ENCODE measurements around the gene PRDM13. TPM values are rescaled to one million over a fixed set of nuclear protein-coding genes. Genes with fewer than 3 reads are reported as not detected.
A peak's percentile ranks its signal among the peaks of the same experiment; 100 is the strongest.
"Not testable (repeated sequence)": the region's sequence is repeated elsewhere in the genome, so short reads cannot be mapped to it uniquely, and the experiment has no call there.

Gene PRDM13
- total RNA-seq, 1 donor: under 0.01 TPM

DNA sequence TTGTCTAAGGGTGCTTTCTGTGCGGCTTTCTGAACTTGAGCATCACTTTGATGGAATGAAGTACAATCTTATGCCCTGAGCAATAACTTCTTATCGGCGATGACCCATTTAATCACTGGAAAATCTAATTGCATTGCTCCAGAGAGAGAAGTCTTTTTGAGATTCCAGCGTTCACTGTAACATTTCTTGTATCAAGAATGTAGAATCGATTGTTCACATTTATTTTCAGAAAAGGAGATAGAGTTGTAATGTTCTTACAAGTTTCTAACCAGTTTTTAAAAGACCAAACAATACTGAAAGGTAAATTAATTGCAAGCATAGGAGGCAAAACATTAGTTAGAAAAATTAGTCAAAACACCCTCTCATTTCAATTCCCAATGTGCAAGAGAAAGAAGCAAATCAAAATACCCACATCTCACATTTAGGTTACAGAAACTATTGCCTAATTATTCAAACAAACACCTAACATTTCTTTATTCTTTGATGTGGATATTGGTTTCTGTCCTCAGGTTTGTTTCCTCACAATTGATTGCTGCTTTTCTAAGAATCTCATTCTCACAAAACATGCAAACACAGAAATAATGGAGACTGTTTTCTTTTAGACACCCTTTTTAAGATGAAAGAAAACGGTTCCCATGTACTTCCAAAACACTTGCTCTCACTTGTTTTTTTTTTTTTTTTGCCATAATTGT is 14.8 kb upstream of the PRDM13 start:
- Histone ChIP-seq H3K4me1 (ENCODE audit: insufficient read depth, low read length) (peaks cover 45% of the 10 kb centered on the region), H3K27me3 (ENCODE audit: insufficient read depth, low read length) (peaks cover 96% of the 10 kb centered on the region), H3K9me3 (ENCODE audit: low read depth, low read length) (no peaks in the 10 kb centered on the region), H3K4me3 (ENCODE audit: low read length) (no peak overlapping the region)

DNA sequence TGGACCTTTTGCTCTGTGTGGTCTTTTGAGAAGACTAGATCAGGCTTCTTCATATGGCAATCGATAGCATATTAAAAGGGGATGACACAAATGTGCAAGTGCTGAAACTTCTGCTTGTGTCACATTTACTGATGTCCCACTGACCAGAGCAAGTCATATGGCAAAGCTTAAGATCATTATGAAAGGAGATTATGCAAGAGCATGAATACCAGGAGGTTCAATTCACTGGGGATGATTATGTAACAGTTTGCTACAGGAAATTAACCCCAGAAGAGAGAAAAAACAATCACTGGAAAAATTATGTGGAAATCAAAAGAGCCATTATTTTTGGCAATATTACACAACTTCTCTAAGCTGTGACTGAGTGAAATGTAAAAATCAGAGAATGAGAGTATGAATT is 13.7 kb upstream of the PRDM13 start:
- H3K4me3 ChIP-seq (ENCODE audit: low read length): no peak overlapping the region
- peaks cover 45% of the 10 kb centered on the region for H3K4me1 ChIP-seq (ENCODE audit: insufficient read depth, low read length)
- H3K27me3 ChIP-seq (ENCODE audit: insufficient read depth, low read length): peaks cover 100% of the 10 kb centered on the region
- no peaks in the 10 kb centered on the region for H3K9me3 ChIP-seq (ENCODE audit: low read depth, low read length)

DNA sequence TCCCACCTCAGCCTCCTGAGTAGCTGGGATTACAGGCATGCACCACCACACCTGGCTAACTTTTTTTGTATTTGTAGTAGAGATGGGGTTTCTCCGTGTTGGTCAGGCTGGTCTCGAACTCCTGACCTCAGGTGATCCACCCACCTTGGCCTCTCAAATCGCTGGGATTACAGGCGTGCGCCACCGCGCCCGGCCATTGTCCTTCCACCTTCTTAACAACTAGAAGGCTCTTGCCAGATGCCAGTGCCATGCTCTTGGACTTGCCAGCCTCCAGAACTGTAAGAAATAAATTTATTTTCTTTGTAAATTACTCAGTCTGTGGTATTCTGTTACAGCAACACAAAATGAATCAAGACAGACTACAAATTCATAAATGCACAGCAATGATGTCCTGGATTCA is 11.9 kb upstream of the PRDM13 start:
- H3K4me1 ChIP-seq (ENCODE audit: insufficient read depth, low read length): peaks cover 29% of the 10 kb centered on the region
- H3K4me3 ChIP-seq (ENCODE audit: low read length); H3K9me3 ChIP-seq (ENCODE audit: low read depth, low read length): not testable (repeated sequence)
- H3K27me3 ChIP-seq (ENCODE audit: insufficient read depth, low read length): peaks cover 100% of the 10 kb centered on the region

DNA sequence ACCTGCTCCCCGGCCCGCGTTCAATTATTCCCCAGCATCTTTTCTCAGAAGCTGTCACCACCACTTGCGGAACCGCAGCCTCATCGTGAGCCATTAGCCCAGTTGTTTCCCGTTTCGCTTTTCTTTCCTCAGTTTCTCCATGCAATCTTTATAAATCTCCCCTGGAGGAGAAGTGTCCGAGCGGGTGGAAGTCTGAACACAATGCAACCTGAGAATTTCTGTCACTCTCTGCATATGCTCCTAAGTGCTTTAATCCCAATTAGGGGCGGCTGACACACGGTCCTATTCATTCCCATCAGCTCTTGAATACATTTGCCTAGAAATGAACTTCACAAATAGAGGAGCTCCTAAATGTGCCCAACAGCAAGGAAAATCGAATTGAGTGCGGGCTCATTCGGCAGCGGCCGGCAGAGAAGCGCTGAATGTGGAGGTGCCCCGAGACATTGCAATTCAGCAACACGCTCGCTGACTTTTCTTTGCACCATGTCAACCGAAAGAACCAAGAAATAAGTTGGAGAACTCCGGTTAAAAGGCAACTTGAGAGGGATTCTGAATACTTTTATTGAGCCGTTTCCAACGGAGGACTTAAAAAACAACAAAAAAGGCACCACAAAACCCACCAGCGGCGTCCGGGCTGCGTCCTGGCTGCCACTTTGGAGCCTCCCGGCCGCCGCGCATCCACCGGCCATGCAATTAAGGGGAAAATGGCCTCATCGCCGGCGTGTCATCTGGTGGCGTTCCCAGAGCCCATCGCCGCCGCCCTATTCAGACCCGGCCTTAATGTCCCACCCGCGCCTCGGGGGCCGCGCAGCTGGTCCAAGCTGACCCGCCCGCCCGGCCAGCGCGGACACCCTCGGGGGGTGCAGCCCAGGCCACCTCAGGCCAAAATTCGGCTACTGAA is 3.9 kb upstream of the PRDM13 start:
- no peaks in the 10 kb centered on the region for H3K9me3 ChIP-seq (ENCODE audit: low read depth, low read length)
- peaks cover 29% of the 10 kb centered on the region for H3K4me1 ChIP-seq (ENCODE audit: insufficient read depth, low read length)
- H3K27me3 ChIP-seq (ENCODE audit: insufficient read depth, low read length): peaks cover 99% of the 10 kb centered on the region
- H3K4me3 ChIP-seq (ENCODE audit: low read length): no peak overlapping the region

DNA sequence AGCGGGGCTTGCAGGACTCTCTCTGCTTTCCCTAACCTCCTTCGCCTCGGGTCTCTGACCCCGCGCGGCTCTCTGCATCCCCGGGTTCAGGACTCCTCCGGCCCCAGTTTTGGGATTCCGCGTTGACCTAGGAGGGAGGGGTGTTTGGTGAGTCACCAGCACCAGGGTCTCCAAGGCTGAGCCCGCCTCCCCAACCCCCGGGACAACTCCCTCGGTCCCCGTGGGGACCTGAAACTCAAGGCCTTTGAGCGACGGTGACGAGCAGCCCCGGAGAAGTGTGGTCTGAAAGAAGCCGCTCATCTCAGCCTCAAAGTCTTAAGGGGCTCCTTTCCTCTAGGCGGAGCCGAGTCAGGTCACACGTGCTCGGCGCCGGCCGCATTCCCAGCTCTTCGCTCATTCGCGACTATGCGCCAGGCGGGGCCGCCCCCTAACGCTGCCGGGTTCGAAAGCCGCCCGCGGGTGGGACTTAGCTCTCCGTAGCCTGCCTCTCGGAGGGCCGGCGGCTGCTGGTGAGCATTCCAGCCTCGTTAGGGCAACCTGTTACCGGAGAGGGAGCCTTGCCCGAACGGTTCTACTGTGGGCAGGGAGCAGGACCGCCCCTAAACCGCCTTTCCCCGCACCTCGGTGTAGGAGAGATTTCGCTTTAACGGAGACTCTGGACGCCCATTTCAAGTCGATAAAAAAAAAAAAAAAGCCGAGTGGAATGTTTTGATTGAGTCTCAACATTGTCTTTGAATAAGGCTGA is 3.0 kb upstream of the PRDM13 start:
- Histone ChIP-seq H3K4me3 (ENCODE audit: low read length) (peak overlapping the region; percentile 12), H3K4me1 (ENCODE audit: insufficient read depth, low read length) (peaks cover 29% of the 10 kb centered on the region), H3K27me3 (ENCODE audit: insufficient read depth, low read length) (peaks cover 99% of the 10 kb centered on the region), H3K9me3 (ENCODE audit: low read depth, low read length) (no peaks in the 10 kb centered on the region)

DNA sequence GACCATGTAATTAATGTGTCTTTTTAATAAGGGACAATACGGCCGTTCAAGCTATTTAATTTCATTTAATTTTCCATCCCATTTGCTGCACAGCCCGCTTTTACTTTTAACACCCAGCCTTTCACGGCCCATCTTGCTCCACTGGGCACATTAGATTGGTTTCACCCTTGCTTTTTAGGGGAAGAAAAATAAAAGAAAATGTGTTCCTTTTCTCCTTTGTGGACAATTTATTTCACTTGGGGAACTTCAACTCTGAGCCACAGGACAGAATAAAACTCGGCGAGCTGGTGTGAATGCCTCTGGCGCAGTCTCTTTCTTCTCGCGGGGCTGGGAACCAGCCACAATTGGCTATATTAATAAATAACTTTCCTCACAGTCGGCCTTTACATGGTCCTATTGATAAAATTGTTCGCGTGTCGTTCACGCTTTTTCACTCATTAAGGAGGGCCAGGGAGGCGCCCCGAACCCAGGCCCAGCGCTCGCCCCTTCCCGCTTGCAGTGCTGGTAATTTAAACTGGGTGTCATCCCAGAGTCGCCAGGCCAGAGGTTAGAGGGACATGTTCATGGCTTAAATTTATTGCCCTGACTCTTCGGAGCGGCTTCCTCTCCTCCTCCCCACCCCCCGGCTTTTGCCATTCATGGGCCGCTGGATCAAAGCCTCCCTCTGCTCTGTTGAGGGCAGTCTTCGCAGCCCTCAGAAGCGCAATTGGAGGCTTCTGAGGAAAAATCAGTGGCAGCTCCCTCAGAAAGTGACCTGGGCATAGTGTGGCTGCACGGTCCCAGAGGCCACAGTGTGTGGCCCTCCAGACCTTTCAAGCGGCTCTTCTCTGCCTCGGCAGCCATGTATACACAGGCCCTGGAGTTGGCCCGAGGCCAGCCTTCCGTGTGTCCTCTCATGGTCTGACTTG is 2.2 kb upstream of the PRDM13 start:
- peaks cover 29% of the 10 kb centered on the region for H3K4me1 ChIP-seq (ENCODE audit: insufficient read depth, low read length)
- peaks cover 99% of the 10 kb centered on the region for H3K27me3 ChIP-seq (ENCODE audit: insufficient read depth, low read length)
- H3K4me3 ChIP-seq (ENCODE audit: low read length): no peak overlapping the region
- H3K9me3 ChIP-seq (ENCODE audit: low read depth, low read length): no peaks in the 10 kb centered on the region

DNA sequence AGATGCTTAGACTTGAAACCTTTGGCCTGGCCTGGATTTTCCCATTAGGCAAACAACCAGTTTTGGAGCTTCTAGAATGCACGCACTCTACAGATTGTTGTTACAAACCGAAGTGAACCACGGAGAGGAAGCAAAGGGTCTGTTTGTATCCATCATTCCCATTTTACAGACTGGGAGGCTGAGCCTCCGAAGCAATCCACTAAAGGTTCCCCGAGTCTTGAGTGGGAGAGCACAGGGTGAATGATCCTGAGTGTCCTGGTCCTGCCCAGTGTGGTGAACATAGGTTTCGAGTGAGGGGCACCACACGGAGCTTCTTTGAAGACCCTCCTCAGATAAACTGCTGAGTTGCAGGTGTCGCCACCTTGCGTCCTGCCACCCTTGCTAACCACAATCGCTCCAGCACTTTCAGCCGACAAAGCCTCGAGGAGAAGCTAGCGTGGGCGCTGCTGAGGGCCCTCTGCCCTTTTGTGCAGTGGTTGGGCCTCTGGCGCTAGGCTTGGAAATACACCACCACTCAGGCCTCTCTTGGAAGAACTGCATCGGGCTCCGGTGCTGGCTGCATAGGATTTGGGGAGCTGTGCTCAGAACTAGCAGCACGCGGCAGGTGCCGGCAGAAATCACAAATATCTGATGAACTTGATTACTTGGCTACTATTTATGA is 1.4 kb upstream of the PRDM13 start:
- no peaks in the 10 kb centered on the region for H3K9me3 ChIP-seq (ENCODE audit: low read depth, low read length)

DNA sequence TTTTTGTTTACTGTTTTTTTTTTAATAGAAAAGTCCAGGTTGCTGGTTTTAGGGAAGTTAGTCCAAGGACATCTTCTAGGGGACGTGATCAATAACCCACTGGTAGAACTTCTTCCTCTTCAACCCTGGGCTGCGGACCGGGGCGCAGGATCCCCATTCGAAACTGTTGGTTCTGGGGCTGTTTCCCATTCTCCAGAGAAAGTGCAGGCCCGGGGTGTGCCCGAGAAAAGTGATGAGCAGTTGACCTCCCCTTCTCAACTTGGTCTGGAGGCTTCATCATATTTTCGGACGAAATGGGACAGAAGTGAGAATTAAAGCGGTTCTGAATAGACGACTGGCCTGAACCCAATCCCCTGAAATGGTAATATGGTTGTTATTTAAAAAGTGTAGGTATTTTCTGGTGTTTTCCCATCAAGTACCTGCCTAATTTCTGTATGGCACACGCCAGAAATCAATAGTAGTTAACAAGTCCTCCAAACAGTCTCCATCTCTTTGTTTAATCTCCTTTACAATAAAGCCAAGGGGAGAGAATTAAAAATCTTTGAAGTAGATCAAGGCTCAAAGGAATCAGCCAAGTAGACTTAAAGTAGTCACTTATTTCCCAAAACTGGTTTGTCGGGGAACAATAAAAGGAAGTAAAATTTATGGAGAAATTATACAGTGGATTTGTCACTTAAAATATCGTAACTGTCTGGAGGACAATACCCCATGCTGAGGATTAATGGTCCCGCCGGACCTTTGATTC is 550 bp upstream of the PRDM13 start:
- no peaks in the 10 kb centered on the region for H3K9me3 ChIP-seq (ENCODE audit: low read depth, low read length)
- peaks cover 100% of the 10 kb centered on the region for H3K27me3 ChIP-seq (ENCODE audit: insufficient read depth, low read length)
- peaks cover 29% of the 10 kb centered on the region for H3K4me1 ChIP-seq (ENCODE audit: insufficient read depth, low read length)
- no peak overlapping the region for H3K4me3 ChIP-seq (ENCODE audit: low read length)

More for the DNA sequence above, 1.4 kb upstream of the PRDM13 start:
- Histone ChIP-seq H3K4me1 (ENCODE audit: insufficient read depth, low read length) (peaks cover 29% of the 10 kb centered on the region), H3K4me3 (ENCODE audit: low read length) (no peak overlapping the region), H3K27me3 (ENCODE audit: insufficient read depth, low read length) (peaks cover 99% of the 10 kb centered on the region)

DNA sequence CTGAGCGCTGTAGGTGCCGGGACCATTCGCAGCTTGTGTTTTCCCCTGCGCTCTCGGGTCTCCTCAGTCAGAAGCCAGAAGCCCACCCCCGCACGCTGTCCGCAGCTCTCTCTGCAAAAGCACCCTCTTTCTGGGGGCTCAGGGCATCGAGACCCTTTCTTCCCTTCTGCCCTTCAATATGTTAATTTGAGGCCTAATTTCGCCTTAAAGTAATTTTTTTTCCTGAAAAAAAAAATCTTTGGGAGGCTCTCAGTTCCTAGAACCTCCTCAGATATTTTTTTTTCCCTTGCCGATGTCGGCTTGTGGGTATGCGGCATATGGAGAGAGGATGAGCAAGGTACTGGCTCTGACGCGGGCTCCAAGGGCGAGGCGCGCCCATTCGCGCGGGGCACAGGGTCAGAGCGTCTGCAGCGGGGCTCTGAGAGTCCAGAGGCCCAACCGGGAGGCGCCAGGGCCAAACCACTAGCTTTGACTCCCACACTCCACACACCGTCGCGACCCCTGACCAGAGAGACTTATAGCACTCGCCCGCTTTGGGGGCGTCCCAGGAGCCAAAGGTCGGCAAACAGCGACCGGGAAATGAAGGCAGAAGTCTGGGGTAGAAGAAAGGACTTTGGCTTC is 893 bp downstream of the PRDM13 start:
- no peaks in the 10 kb centered on the region for H3K9me3 ChIP-seq (ENCODE audit: low read depth, low read length)
- H3K4me1 ChIP-seq (ENCODE audit: insufficient read depth, low read length): peaks cover 26% of the 10 kb centered on the region
- H3K27me3 ChIP-seq (ENCODE audit: insufficient read depth, low read length): peaks cover 100% of the 10 kb centered on the region
- H3K4me3 ChIP-seq (ENCODE audit: low read length): no peak overlapping the region

DNA sequence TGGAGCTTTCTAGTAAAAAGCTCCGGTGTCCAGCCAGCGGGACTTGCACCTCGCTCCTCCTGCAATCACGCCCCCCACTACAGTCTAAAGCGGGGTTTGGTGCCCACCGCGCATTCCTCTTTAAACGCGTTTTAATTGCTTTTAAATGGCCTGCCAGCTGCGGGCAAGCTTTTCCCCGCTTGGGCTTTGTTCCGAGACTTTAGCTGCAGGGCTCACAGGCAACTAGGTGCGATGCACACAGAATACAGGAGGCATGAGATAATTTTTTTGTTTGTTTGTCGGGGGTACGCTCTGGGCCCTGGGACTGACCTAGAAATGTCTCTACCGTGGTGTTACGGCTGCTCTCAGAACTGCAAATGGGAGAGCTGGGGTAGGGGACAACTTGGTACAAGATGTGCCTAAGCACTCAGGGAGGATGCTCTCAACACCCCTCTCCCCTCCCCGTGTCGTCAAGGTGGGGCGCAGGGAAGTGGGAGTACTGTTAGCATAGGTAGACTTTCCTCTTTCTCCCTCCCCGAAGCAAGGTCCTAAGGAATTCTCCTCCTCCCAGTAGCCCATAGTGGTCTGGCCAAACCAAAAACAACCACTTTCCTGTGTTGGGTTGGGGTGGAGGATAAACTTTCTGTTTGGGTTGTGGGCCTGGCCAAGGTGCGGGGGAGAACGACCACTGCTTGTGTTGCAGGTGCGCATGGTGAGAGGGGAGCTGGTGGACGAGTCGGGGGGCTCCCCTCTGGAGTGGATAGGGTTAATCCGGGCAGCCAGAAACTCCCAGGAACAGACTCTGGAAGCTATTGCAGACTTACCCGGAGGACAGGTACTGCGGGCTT is 1.6 kb downstream of the PRDM13 start:
- Histone ChIP-seq H3K4me1 (ENCODE audit: insufficient read depth, low read length) (peaks cover 24% of the 10 kb centered on the region), H3K4me3 (ENCODE audit: low read length) (no peak overlapping the region), H3K27me3 (ENCODE audit: insufficient read depth, low read length) (peaks cover 100% of the 10 kb centered on the region), H3K9me3 (ENCODE audit: low read depth, low read length) (no peaks in the 10 kb centered on the region)

DNA sequence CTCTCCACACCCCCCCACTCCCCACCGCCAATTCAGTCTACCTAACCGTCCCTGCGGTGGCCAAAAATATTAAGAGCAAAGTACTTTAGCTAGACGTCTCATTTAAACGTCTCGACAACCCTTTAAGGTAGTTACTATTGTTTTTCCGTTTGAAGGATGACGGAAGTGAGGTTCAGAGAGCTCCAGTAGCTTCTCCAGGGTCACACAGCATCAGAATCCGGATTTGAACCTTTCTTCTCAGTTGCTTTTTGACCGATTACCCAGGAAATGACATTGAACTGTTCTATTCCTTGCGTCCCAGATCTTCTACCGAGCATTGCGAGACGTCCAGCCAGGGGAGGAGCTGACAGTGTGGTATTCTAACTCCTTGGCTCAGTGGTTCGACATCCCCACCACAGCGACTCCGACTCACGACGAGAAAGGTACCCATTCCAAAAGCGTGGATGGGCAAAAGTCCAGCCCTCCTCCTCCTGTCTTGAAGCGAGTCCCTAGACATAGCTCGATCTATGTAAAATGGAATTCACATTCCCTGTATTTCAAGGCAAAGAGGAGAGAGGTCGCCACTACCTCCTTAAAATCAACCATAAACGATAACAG is 2.4 kb downstream of the PRDM13 start:
- H3K9me3 ChIP-seq (ENCODE audit: low read depth, low read length): no peaks in the 10 kb centered on the region
- H3K4me1 ChIP-seq (ENCODE audit: insufficient read depth, low read length): peaks cover 22% of the 10 kb centered on the region
- peaks cover 98% of the 10 kb centered on the region for H3K27me3 ChIP-seq (ENCODE audit: insufficient read depth, low read length)
- H3K4me3 ChIP-seq (ENCODE audit: low read length): no peak overlapping the region

DNA sequence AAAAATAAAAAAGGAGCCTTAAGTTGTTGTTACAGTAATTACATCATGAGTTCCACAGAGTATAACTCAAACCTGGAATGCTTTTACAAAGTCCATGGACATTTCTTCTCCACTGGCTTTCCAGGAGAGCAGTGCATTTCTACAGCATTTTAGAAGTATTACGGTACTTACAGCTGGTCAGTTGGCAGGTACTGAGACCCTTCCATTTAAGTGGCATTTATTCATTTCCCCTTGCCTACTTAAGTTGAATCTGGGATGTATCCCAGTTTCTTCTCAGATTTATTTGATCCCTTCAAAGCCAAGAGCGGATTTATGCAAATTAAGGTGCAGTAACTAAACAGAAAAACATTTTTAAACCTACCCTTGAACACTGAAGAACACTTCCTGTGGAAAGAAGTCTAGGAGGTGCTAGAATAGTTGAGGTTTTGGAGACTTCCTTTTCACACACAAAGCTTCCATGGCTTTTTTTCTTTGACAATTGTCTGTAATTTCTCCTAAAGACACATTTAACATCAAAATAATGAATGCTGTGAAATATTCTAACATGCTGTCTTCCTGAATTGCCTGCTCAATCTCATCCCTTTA is 3.4 kb downstream of the PRDM13 start:
- Histone ChIP-seq H3K9me3 (ENCODE audit: low read depth, low read length) (no peaks in the 10 kb centered on the region), H3K27me3 (ENCODE audit: insufficient read depth, low read length) (peaks cover 98% of the 10 kb centered on the region), H3K4me1 (ENCODE audit: insufficient read depth, low read length) (peaks cover 24% of the 10 kb centered on the region), H3K4me3 (ENCODE audit: low read length) (no peak overlapping the region)
